Osteocyte (in vitro differentiated cells): ENCODE results near the gene NOL11. TPM values are rescaled to one million over a fixed set of nuclear protein-coding genes. Genes with fewer than 3 reads are reported as not detected.

Experiments used
- DNase-seq: peaks from one replicate; pipeline ENCODE4 v3.0.0; 2021; ENCODE audit warnings: mixed read lengths; ENCODE audit not compliant: unreplicated experiment; ENCODE audit errors: extremely low spot score
- H3K27ac Mint-ChIP-seq: one replicate; pipeline ENCODE4 v1.8.0; 2021; ENCODE audit warnings: mild to moderate bottlenecking, mixed read lengths; ENCODE audit not compliant: unreplicated experiment
- H3K27me3 Mint-ChIP-seq: one replicate; pipeline ENCODE4 v1.8.0; 2021; ENCODE audit warnings: mixed read lengths; ENCODE audit not compliant: unreplicated experiment
- H3K36me3 Mint-ChIP-seq: one replicate; pipeline ENCODE4 v1.8.0; 2021; ENCODE audit warnings: mixed read lengths; ENCODE audit not compliant: unreplicated experiment
- H3K4me1 Mint-ChIP-seq: one replicate; pipeline ENCODE4 v1.8.0; 2021; ENCODE audit warnings: mixed read lengths; ENCODE audit not compliant: unreplicated experiment
- H3K4me3 Mint-ChIP-seq: one replicate; pipeline ENCODE4 v1.8.0; 2021; ENCODE audit warnings: mild to moderate bottlenecking, moderate library complexity, mixed read lengths; ENCODE audit not compliant: unreplicated experiment
- H3K9me3 Mint-ChIP-seq: one replicate; pipeline ENCODE4 v1.8.0; 2021; ENCODE audit warnings: mixed read lengths; ENCODE audit not compliant: unreplicated experiment
- CTCF ChIP-seq: fragments of 200-600 bp; sonication (generic); IDR thresholded peaks from 2 replicates; pipeline ENCODE4 v1.5.0; 2021; ENCODE audit warnings: antibody characterized with exemption, mild to moderate bottlenecking, moderate library complexity
- total RNA-seq: library from RNA; stranded (reverse); gene quantifications from 2 replicates; pipeline ENCODE4 v1.2.1, GENCODE V29; 2021

NOL11 gene
- total RNA-seq, 1 donor from 2014 or later: 32.2 TPM

GRCh38 chr17:67729903-67730302, 12.2 kb downstream of the NOL11 start:
- H3K4me1 Mint-ChIP-seq: no peaks in the 10 kb centered on the region
- no peak for DNase-seq
- TF ChIP-seq CTCF: no peak
- peaks cover 6% of the 10 kb centered on the region for H3K9me3 Mint-ChIP-seq
- H3K36me3 Mint-ChIP-seq: peaks cover 66% of the 10 kb centered on the region
- H3K27me3 Mint-ChIP-seq: no peaks in the 10 kb centered on the region
- no peak overlapping the region for H3K27ac Mint-ChIP-seq
- no peak overlapping the region for H3K4me3 Mint-ChIP-seq

- Mint-ChIP-seq H3K36me3 (peaks cover 64% of the 10 kb centered on the region), H3K9me3 (peaks cover 6% of the 10 kb centered on the region), H3K4me1 (no peaks in the 10 kb centered on the region), H3K27me3 (no peaks in the 10 kb centered on the region), H3K27ac (no peak overlapping the region), H3K4me3 (no peak overlapping the region)
- no peak for DNase-seq
- TF ChIP-seq CTCF: no peak
These were observed 13.0 kb downstream of the NOL11 start for GRCh38 chr17:67730731-67731130.

GRCh38 chr17:67733449-67733848, 15.7 kb downstream of the NOL11 start:
- H3K4me1 Mint-ChIP-seq: no peaks in the 10 kb centered on the region
- H3K27ac Mint-ChIP-seq: no peak overlapping the region
- DNase-seq: no peak
- TF ChIP-seq CTCF: no peak
- H3K4me3 Mint-ChIP-seq: no peak overlapping the region
- peaks cover 6% of the 10 kb centered on the region for H3K9me3 Mint-ChIP-seq
- peaks cover 78% of the 10 kb centered on the region for H3K36me3 Mint-ChIP-seq
- no peaks in the 10 kb centered on the region for H3K27me3 Mint-ChIP-seq

GRCh38 chr17:67737145-67737544, 19.4 kb downstream of the NOL11 start:
- Mint-ChIP-seq H3K9me3 (no peaks in the 10 kb centered on the region), H3K4me3 (no peak overlapping the region), H3K4me1 (no peaks in the 10 kb centered on the region), H3K27ac (no peak overlapping the region), H3K36me3 (peaks cover 67% of the 10 kb centered on the region), H3K27me3 (no peaks in the 10 kb centered on the region)
- DNase-seq: no peak
- TF ChIP-seq CTCF: no peak

- Mint-ChIP-seq H3K9me3 (no peaks in the 10 kb centered on the region), H3K36me3 (peaks cover 46% of the 10 kb centered on the region), H3K4me1 (no peaks in the 10 kb centered on the region), H3K27ac (no peak overlapping the region), H3K27me3 (no peaks in the 10 kb centered on the region), H3K4me3 (no peak overlapping the region)
- no peak for TF ChIP-seq CTCF
- no peak for DNase-seq
These were observed 24.3 kb downstream of the NOL11 start for GRCh38 chr17:67742025-67742424.
